ENCODE results near the gene ATP6AP1. TPM values are rescaled to one million over a fixed set of nuclear protein-coding genes. Genes with fewer than 3 reads are reported as not detected.
"Not testable (repeated sequence)": the region's sequence is repeated elsewhere in the genome, so short reads cannot be mapped to it uniquely, and the experiment has no call there.

Gene ATP6AP1
- total RNA-seq, 1 donor from 2014 or later, result 78.3 TPM

GRCh38 chrX:154381271-154381670, 47.2 kb upstream of the ATP6AP1 start:
- H3K36me3 ChIP-seq (ENCODE audit: control insufficient read depth, insufficient read depth, low read length), result no peaks in the 10 kb centered on the region
- H3K4me3 ChIP-seq (ENCODE audit: low read depth, low read length), result no peak overlapping the region
- no peak for TF ChIP-seq CTCF (IDR thresholded peaks at IDR 0.05; ENCODE audit: insufficient read depth, low read length, poor library complexity, severe bottlenecking)
- DNase-seq (ENCODE audit: low read depth), result no peak
- H3K27me3 ChIP-seq (ENCODE audit: control insufficient read depth, insufficient read depth, low read length), result no peaks in the 10 kb centered on the region

DNA sequence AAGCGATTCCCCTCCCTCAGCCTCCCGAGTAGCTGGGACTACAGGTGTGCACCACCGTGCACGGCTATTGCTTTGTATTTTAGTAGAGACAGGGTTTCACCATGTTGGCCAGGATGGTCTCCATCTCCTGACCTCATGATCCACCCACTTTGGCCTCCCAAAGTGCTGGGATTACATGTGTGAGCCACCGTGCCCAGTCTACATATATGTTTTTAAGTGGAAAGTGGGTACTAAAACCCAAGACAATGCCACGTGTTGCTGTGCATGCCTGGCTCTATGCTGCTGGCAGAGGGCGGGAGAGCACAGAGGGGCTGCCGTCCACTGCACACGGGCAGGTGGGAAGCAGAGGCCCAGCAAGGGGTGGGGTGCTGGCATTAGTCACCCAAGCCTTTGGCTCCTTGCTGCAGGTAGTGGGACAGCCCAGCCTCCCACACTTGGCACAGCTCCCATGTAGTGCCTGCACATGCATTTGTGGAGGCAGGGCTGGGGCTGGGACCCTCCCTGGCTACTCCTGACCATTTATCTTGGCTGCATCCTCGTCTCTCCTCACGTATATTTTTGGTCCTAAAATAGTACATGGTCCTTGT, 45.9 kb upstream of the ATP6AP1 start:
- Histone ChIP-seq H3K36me3 (ENCODE audit: control insufficient read depth, insufficient read depth, low read length) (no peaks in the 10 kb centered on the region), H3K4me3 (ENCODE audit: low read depth, low read length) (no peak overlapping the region), H3K27me3 (ENCODE audit: control insufficient read depth, insufficient read depth, low read length) (no peaks in the 10 kb centered on the region)
- DNase-seq (ENCODE audit: low read depth), result no peak
- TF ChIP-seq CTCF (IDR thresholded peaks at IDR 0.05; ENCODE audit: insufficient read depth, low read length, poor library complexity, severe bottlenecking), result no peak

- DNase-seq (ENCODE audit: low read depth), result no peak
- H3K4me3 ChIP-seq (ENCODE audit: low read depth, low read length), result no peak overlapping the region
- H3K36me3 ChIP-seq (ENCODE audit: control insufficient read depth, insufficient read depth, low read length), result no peaks in the 10 kb centered on the region
- no peaks in the 10 kb centered on the region for H3K27me3 ChIP-seq (ENCODE audit: control insufficient read depth, insufficient read depth, low read length)
- no peak for TF ChIP-seq CTCF (IDR thresholded peaks at IDR 0.05; ENCODE audit: insufficient read depth, low read length, poor library complexity, severe bottlenecking)
Measured at GRCh38 chrX:154383359-154384283, 44.9 kb upstream of the ATP6AP1 start.

DNA sequence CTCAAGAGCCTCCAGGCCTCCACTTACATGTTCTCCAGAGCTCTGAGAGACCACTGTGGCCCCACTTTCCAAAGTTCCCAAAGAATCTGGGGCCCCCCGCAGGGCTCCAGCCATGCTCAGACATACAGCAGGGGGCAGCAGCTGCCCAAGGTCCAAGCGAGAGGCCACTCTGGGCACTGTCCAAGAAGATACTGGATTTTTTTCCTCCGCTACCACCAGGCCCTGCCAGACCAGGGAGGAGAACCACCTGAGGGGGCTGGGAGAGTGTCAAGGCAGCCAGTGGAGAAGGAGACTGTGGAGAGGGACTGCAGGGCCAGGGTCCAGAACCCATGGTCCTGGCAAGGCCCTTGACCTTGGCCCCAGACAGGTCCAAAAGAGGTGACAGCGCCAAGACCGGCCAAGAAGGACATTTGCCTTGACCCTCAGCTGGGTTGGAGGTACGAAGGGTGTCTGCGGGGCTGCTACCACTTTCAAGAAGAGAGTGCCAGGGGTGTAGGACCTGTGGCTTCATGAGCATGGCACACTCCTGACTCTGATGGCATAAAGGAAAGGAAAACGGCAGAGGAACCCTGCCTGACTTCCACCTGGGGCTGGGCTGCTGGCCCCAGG, 44.1 kb upstream of the ATP6AP1 start:
- Histone ChIP-seq H3K27me3 (ENCODE audit: control insufficient read depth, insufficient read depth, low read length) (no peaks in the 10 kb centered on the region), H3K36me3 (ENCODE audit: control insufficient read depth, insufficient read depth, low read length) (no peaks in the 10 kb centered on the region), H3K4me3 (ENCODE audit: low read depth, low read length) (no peak overlapping the region)
- no peak for DNase-seq (ENCODE audit: low read depth)
- TF ChIP-seq CTCF (IDR thresholded peaks at IDR 0.05; ENCODE audit: insufficient read depth, low read length, poor library complexity, severe bottlenecking), result peak; percentile 54

- DNase-seq (ENCODE audit: low read depth); H3K27me3 ChIP-seq (ENCODE audit: control insufficient read depth, insufficient read depth, low read length); H3K36me3 ChIP-seq (ENCODE audit: control insufficient read depth, insufficient read depth, low read length); H3K4me3 ChIP-seq (ENCODE audit: low read depth, low read length): not testable (repeated sequence)
Measured at GRCh38 chrX:154388094-154388493, 40.4 kb upstream of the ATP6AP1 start.

GRCh38 chrX:154388649-154389048, 39.8 kb upstream of the ATP6AP1 start:
- not testable (repeated sequence) for H3K27me3 ChIP-seq (ENCODE audit: control insufficient read depth, insufficient read depth, low read length); H3K36me3 ChIP-seq (ENCODE audit: control insufficient read depth, insufficient read depth, low read length); H3K4me3 ChIP-seq (ENCODE audit: low read depth, low read length); DNase-seq (ENCODE audit: low read depth)

DNA sequence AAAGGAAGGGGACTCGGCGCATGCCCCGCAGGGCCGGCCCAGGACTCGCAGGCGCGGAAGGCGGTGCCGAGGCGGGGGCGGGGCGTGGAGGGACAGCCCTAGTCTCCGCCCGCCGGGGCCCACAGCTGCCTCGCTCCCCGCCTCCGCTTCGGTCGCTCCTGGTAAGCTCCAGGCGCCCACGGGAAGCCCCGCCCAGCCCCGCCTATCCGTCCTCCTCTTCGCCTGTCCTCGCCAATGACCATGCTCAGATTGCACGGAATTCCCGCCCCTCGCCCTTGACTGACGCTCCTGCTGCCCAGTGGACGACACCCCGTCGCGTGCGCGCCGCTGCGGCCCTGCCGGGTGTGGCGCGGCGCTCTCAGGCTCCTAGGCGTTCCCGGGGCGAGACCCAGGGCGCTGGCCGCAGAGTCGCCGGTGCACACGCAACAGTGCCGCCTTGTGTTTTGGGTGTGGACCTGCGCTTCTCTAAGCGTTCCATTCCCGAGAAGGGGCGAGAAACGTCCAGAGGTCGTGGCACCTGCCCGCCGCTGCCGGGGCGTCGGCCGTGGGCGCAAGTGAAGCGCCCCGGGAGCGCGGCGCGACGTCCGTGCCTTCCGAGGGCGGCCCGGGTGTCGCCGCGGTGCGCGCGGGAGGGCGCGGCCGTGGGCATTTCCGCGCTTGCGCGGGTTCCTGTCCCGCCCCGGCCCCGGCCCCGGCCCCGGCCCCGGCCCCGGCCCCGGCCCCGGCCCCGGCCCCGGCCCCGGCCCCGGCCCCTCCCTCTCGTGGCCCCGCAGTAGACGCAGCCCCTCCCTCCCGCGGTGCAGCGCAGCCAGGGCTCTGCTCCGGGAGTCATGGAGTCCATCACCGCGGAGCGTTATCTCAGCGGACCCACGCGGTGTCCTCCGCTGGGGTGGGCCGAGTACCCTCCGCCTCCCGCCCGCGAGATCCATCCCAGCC, 38.4 kb upstream of the ATP6AP1 start:
- not testable (repeated sequence) for H3K36me3 ChIP-seq (ENCODE audit: control insufficient read depth, insufficient read depth, low read length); H3K27me3 ChIP-seq (ENCODE audit: control insufficient read depth, insufficient read depth, low read length); DNase-seq (ENCODE audit: low read depth)
- peak overlapping the region; percentile 18 for H3K4me3 ChIP-seq (ENCODE audit: low read depth, low read length)

GRCh38 chrX:154396363-154396762, 32.1 kb upstream of the ATP6AP1 start:
- peak overlapping the region; percentile 47 for H3K4me3 ChIP-seq (ENCODE audit: low read depth, low read length)
- not testable (repeated sequence) for H3K36me3 ChIP-seq (ENCODE audit: control insufficient read depth, insufficient read depth, low read length)

More at GRCh38 chrX:154396363-154396762, 32.1 kb upstream of the ATP6AP1 start:
- not testable (repeated sequence) for H3K27me3 ChIP-seq (ENCODE audit: control insufficient read depth, insufficient read depth, low read length); DNase-seq (ENCODE audit: low read depth)

All from kidney epithelial cell (primary cell).